H9 (cell line): ENCODE results near the gene PTPN7. TPM values are rescaled to one million over a fixed set of nuclear protein-coding genes. Genes with fewer than 3 reads are reported as not detected.

ENCODE experiments used
- DNase-seq: peaks from one replicate; pipeline ENCODE4 v3.0.0-alpha.2; 2017
- H2AFZ ChIP-seq: one replicate; pipeline ENCODE4 v1.6.1; 2013; ENCODE audit warnings: mild to moderate bottlenecking, low read length, control low read depth, moderate library complexity
- H2AK5ac ChIP-seq: 2 replicates; pipeline ENCODE4 v1.6.1; 2013; ENCODE audit warnings: low read length, control low read depth, mixed read lengths; ENCODE audit not compliant: insufficient read length
- H2BK120ac ChIP-seq: one replicate; pipeline ENCODE4 v1.6.1; 2013; ENCODE audit warnings: low read depth, mild to moderate bottlenecking, low read length, control low read depth, inconsistent platforms; ENCODE audit not compliant: poor library complexity, severe bottlenecking
- H2BK12ac ChIP-seq: 2 replicates; pipeline ENCODE4 v1.6.1; 2013; ENCODE audit warnings: low read length, control low read depth, mixed read lengths, low read depth; ENCODE audit not compliant: insufficient read length
- H2BK15ac ChIP-seq: 2 replicates; pipeline ENCODE4 v1.6.1; 2013; ENCODE audit warnings: low read depth, low read length, control low read depth
- H2BK20ac ChIP-seq: one replicate; pipeline ENCODE4 v1.6.1; 2013; ENCODE audit warnings: low read depth, mild to moderate bottlenecking, low read length, control low read depth, inconsistent platforms; ENCODE audit not compliant: poor library complexity, severe bottlenecking
- H2BK5ac ChIP-seq: 2 replicates; pipeline ENCODE4 v1.6.1; 2013; ENCODE audit warnings: low read length, control low read depth, mixed read lengths; ENCODE audit not compliant: insufficient read length
- H3K14ac ChIP-seq: 2 replicates; pipeline ENCODE4 v1.6.1; 2013; ENCODE audit warnings: low read length, control low read depth; ENCODE audit not compliant: insufficient read depth
- H3K18ac ChIP-seq: 2 replicates; pipeline ENCODE4 v1.6.1; 2013; ENCODE audit warnings: low read depth, mild to moderate bottlenecking, mixed read lengths, low read length, control low read depth; ENCODE audit not compliant: insufficient read length
- H3K23ac ChIP-seq: 2 replicates; pipeline ENCODE4 v1.6.1; 2013; ENCODE audit warnings: low read length, control low read depth, mixed read lengths, low read depth; ENCODE audit not compliant: insufficient read length
- H3K23me2 ChIP-seq: 2 replicates; pipeline ENCODE4 v1.6.1; 2013; ENCODE audit warnings: low read depth, mild to moderate bottlenecking, mixed read lengths, low read length, control low read depth; ENCODE audit not compliant: insufficient read length, poor library complexity, severe bottlenecking
- H3K27ac ChIP-seq: 2 replicates; pipeline ENCODE4 v1.5.1; 2013; ENCODE audit warnings: low read length, control low read depth, mixed read lengths, low read depth; ENCODE audit not compliant: insufficient read length
- H3K27me3 ChIP-seq: 2 replicates; pipeline ENCODE4 v1.6.1; 2013; ENCODE audit warnings: low read length, control low read depth, inconsistent platforms; ENCODE audit not compliant: insufficient read depth
- H3K4ac ChIP-seq: 2 replicates; pipeline ENCODE4 v1.6.1; 2013; ENCODE audit warnings: low read depth, mild to moderate bottlenecking, control low read depth, inconsistent platforms, low read length, moderate library complexity
- H3K4me1 ChIP-seq: 2 replicates; pipeline ENCODE4 v1.6.1; 2013; ENCODE audit warnings: low read length, control low read depth, inconsistent platforms; ENCODE audit not compliant: insufficient read depth
- H3K4me2 ChIP-seq: 2 replicates; pipeline ENCODE4 v1.6.1; 2013; ENCODE audit warnings: low read length, control low read depth, mixed read lengths; ENCODE audit not compliant: insufficient read length, insufficient read depth
- H3K56ac ChIP-seq: 2 replicates; pipeline ENCODE4 v1.6.1; 2013; ENCODE audit warnings: low read depth, mild to moderate bottlenecking, mixed read lengths, low read length, control low read depth; ENCODE audit not compliant: insufficient read length
- H3K79me1 ChIP-seq: 2 replicates; pipeline ENCODE4 v1.6.1; 2013; ENCODE audit warnings: low read depth, mild to moderate bottlenecking, moderate library complexity, low read length, control low read depth, inconsistent platforms; ENCODE audit not compliant: insufficient read depth, poor library complexity, severe bottlenecking
- H3K79me2 ChIP-seq: 2 replicates; pipeline ENCODE4 v1.6.1; 2013; ENCODE audit warnings: low read length, control low read depth, inconsistent platforms; ENCODE audit not compliant: insufficient read depth
- H3K9ac ChIP-seq: 2 replicates; pipeline ENCODE4 v1.6.1; 2013; ENCODE audit warnings: low read length, control low read depth, mixed read lengths; ENCODE audit not compliant: insufficient read length; ENCODE audit errors: extremely low read depth
- H3K9me3 ChIP-seq: one replicate; pipeline ENCODE4 v1.6.1; 2013; ENCODE audit warnings: low read depth, low read length, inconsistent platforms; ENCODE audit not compliant: control insufficient read depth
- H3T11ph ChIP-seq: one replicate; pipeline ENCODE4 v1.6.1; 2013; ENCODE audit warnings: mild to moderate bottlenecking, low read length, control low read depth, inconsistent platforms
- H4K20me1 ChIP-seq: one replicate; pipeline ENCODE4 v1.6.1; 2013; ENCODE audit not compliant: control insufficient read depth, insufficient read length, insufficient read depth
- H4K5ac ChIP-seq: 2 replicates; pipeline ENCODE4 v1.6.1; 2013; ENCODE audit warnings: low read depth, mild to moderate bottlenecking, mixed read lengths, low read length, control low read depth; ENCODE audit not compliant: insufficient read length
- H4K8ac ChIP-seq: replicated peaks from 2 replicates; pipeline ENCODE4 v1.6.1; 2013; ENCODE audit warnings: low read length, control low read depth, mixed read lengths, low read depth; ENCODE audit not compliant: insufficient read length
- H4K91ac ChIP-seq: 2 replicates; pipeline ENCODE4 v1.6.1; 2013; ENCODE audit warnings: low read depth, mild to moderate bottlenecking, moderate library complexity, mixed read lengths, low read length, control low read depth; ENCODE audit not compliant: insufficient read length
- H3K27ac Mint-ChIP-seq, 3 experiments: 2 replicates in 2 of 3; 3 replicates in 1 of 3; pipeline ENCODE4 v1.8.0; 2020 to 2021; ENCODE audit warnings: mixed read lengths in 3 of 3, mild to moderate bottlenecking in 1 of 3, moderate library complexity in 1 of 3
- H3K27me3 Mint-ChIP-seq: 2 replicates; pipeline ENCODE4 v1.8.0; 2021; ENCODE audit warnings: low read depth, mild to moderate bottlenecking, moderate library complexity, mixed read lengths
- H3K36me3 Mint-ChIP-seq, 3 experiments: 2 replicates in 2 of 3; 3 replicates in 1 of 3; pipeline ENCODE4 v1.8.0; 2020 to 2021; ENCODE audit warnings: low read depth in 3 of 3, mixed read lengths in 3 of 3; ENCODE audit not compliant: insufficient read depth in 1 of 3
- H3K4me1 Mint-ChIP-seq, 2 experiments: 2 replicates each; pipeline ENCODE4 v1.8.0; 2020; ENCODE audit warnings: mixed read lengths in 2 of 2
- H3K4me3 Mint-ChIP-seq, 2 experiments: 2 replicates in 1 of 2; 3 replicates in 1 of 2; pipeline ENCODE4 v1.8.0; 2020 to 2021; ENCODE audit warnings: mild to moderate bottlenecking in 2 of 2, mixed read lengths in 2 of 2, moderate library complexity in 1 of 2
- H3K9me3 Mint-ChIP-seq, 2 experiments: 2 replicates in 1 of 2; 3 replicates in 1 of 2; pipeline ENCODE4 v1.8.0; 2020; ENCODE audit warnings: mild to moderate bottlenecking in 2 of 2, mixed read lengths in 2 of 2, moderate library complexity in 1 of 2
- WGBS: extraction: QIAGEN DNeasy Blood & Tissue Kit; methylation state at CpG from one replicate; pipeline ENCODE4 v1.1.7; 2013; ENCODE audit warnings: missing lambda C conversion rate, low lambda C conversion rate, mixed read lengths; ENCODE audit not compliant: insufficient read length; ENCODE audit errors: extremely low coverage; 5-methylcytosine and 5-hydroxymethylcytosine counted together
- total RNA-seq: library from RNA; stranded (reverse); gene quantifications from 2 replicates; pipeline ENCODE4 v1.2.1, GENCODE V29; 2021
- TF ChIP-seq, protein P1 (sequence below): fragments of 200-600 bp; sonication (generic); conservative IDR thresholded peaks from 3 replicates; pipeline ENCODE4 v1.8.0; 2021; ENCODE audit warnings: antibody characterized with exemption, mild to moderate bottlenecking

Gene PTPN7
- total RNA-seq, 1 experiment from 2014 or later = 0.72 TPM

DNA sequence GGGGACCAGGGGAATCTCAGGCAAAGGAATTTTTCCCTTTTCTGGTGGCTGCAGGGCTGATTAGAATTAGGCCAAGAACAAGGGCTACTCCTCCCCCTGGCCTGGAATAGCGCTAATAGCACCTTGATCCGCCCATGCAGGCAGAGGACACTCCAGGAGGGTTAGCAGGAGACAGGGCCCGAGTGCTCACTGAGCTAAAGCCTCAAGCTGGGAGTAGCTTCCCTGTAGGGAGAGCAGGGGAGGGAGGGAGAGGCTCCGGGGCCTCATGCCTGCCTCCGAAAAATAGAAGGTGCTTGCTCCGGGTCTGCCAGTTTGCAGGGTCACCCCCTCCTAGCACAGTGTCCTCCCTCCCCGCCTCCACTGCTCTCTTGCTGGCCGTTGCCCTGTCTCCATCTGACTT, 3.8 kb downstream of the PTPN7 start:
- no peak overlapping the region for H2BK12ac ChIP-seq
- H4K8ac ChIP-seq = no peak overlapping the region
- no peak overlapping the region for H3K27ac Mint-ChIP-seq

More for the DNA sequence above, 3.8 kb downstream of the PTPN7 start:
- Histone ChIP-seq H2AFZ (no peak overlapping the region), H2BK120ac (no peak overlapping the region), H3K56ac (no peak overlapping the region), H2BK20ac (no peak overlapping the region), H2BK5ac (no peak overlapping the region), H3K9me3 (no peaks in the 10 kb centered on the region), H4K91ac (no peak overlapping the region), H3K4me2 (no peak overlapping the region), H3K23ac (no peak overlapping the region), H3K14ac (no peak overlapping the region), H3K27ac (no peak overlapping the region), H3K18ac (no peak overlapping the region), H3K79me1 (no peaks in the 10 kb centered on the region), H2BK15ac (no peak overlapping the region), H4K20me1 (no peaks in the 10 kb centered on the region), H3K27me3 (no peaks in the 10 kb centered on the region; the same call in 1 of the 2 replicates), H4K5ac (no peak overlapping the region), H3K23me2 (no peaks in the 10 kb centered on the region), H3K4ac (no peak overlapping the region), H3K4me1 (peaks cover 8% of the 10 kb centered on the region; the same call in 1 of the 2 replicates), H2AK5ac (no peak overlapping the region), H3K9ac (no peak overlapping the region), H3K79me2 (no peaks in the 10 kb centered on the region), H3T11ph (no peak overlapping the region)
- no peak overlapping the region for H3K4me3 Mint-ChIP-seq
- H3K36me3 Mint-ChIP-seq = no peaks in the 10 kb centered on the region
- peaks cover 4% of the 10 kb centered on the region for H3K27me3 Mint-ChIP-seq
- DNase-seq = no peak
- no CpG with 5 or more reads among the region's 8 CpGs for WGBS
- TF ChIP-seq, protein P1, sequence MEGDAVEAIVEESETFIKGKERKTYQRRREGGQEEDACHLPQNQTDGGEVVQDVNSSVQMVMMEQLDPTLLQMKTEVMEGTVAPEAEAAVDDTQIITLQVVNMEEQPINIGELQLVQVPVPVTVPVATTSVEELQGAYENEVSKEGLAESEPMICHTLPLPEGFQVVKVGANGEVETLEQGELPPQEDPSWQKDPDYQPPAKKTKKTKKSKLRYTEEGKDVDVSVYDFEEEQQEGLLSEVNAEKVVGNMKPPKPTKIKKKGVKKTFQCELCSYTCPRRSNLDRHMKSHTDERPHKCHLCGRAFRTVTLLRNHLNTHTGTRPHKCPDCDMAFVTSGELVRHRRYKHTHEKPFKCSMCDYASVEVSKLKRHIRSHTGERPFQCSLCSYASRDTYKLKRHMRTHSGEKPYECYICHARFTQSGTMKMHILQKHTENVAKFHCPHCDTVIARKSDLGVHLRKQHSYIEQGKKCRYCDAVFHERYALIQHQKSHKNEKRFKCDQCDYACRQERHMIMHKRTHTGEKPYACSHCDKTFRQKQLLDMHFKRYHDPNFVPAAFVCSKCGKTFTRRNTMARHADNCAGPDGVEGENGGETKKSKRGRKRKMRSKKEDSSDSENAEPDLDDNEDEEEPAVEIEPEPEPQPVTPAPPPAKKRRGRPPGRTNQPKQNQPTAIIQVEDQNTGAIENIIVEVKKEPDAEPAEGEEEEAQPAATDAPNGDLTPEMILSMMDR = no peak
- H3K9me3 Mint-ChIP-seq = no peaks in the 10 kb centered on the region
- peaks cover 32 to 54% of the 10 kb centered on the region in 2 experiments for H3K4me1 Mint-ChIP-seq
